ENCODE data around the gene MYL12A.

DNA sequence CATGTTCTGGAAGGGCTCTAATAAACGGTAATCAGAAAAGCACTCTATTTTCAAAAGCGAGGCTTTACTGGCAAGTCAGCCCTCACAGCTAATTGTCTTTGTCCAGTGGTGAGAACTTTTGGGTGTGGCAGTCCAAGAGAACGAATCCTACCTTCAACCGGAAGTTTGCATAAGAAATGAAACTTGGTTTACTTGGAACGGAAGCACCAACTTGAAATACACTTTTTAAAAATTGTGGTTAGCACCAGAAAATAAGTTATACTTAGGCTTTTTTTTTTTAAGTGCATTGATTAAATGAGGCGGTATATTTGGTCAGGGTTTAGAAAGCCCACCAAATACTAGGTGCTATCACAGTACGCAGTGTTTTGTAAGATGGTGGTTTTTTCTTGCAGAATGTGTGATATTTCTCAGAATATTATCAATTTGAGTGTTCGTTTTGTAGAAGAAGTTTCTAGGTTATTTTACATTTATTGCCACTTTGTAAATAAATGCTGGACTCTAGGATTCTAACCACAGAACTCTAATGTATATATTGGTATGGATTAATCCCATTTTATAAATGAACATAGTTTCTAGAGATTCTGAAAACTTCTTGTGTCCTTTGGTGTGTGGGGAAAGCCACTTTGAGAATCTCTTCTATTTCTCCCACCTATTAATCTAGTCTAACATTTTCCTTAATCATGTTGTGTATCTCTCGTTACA lies 1.2 kb downstream of the MYL12A start:
- TF ChIP-seq POLR2AphosphoS5 (IDR thresholded peaks at IDR 0.05; ENCODE audit: borderline replicate concordance, low read depth, low read length) (0 out of 2 replicates have a peak, but pooled peaks have one; percentile 32), EZH2 (IDR thresholded peaks at IDR 0.05) (no peak)

All from SK-N-MC (cell line).